GM06990 (cell line): ENCODE data around the gene CDH4.
A peak's percentile ranks its signal among the peaks of the same experiment; 100 is the strongest.
"Not testable (repeated sequence)": the region's sequence is repeated elsewhere in the genome, so short reads cannot be mapped to it uniquely, and the experiment has no call there.

Experiments
- DNase-seq: peaks from one replicate; pipeline ENCODE4 v3.0.0-alpha.2; 2011; ENCODE audit not compliant: insufficient read length; ENCODE audit errors: extremely low read depth
- H3K27me3 ChIP-seq: replicated peaks from 2 replicates; pipeline ENCODE4 v1.6.0; 2011; ENCODE audit warnings: low read length; ENCODE audit not compliant: control insufficient read depth, insufficient read depth
- H3K36me3 ChIP-seq: 2 replicates; pipeline ENCODE4 v1.5.1; 2011; ENCODE audit warnings: low read length; ENCODE audit not compliant: control insufficient read depth, insufficient read depth
- H3K4me3 ChIP-seq: replicated peaks from 2 replicates; pipeline ENCODE4 v1.5.1; 2011; ENCODE audit warnings: low read depth, mild to moderate bottlenecking, control low read depth, low read length
- TF ChIP-seq, protein P1 (sequence below): IDR thresholded peaks from 2 replicates; pipeline ENCODE4 v1.5.1; 2011; ENCODE audit warnings: low read length, control low read depth, mild to moderate bottlenecking, inconsistent platforms; ENCODE audit not compliant: insufficient read depth, poor library complexity, severe bottlenecking

Gene CDH4

GRCh38 chr20:61979090-61979489 lies 727.0 kb downstream of the CDH4 start:
- H3K36me3 ChIP-seq: peaks cover 12% of the 10 kb centered on the region
- no peaks in the 10 kb centered on the region for H3K27me3 ChIP-seq
- TF ChIP-seq, protein P1, sequence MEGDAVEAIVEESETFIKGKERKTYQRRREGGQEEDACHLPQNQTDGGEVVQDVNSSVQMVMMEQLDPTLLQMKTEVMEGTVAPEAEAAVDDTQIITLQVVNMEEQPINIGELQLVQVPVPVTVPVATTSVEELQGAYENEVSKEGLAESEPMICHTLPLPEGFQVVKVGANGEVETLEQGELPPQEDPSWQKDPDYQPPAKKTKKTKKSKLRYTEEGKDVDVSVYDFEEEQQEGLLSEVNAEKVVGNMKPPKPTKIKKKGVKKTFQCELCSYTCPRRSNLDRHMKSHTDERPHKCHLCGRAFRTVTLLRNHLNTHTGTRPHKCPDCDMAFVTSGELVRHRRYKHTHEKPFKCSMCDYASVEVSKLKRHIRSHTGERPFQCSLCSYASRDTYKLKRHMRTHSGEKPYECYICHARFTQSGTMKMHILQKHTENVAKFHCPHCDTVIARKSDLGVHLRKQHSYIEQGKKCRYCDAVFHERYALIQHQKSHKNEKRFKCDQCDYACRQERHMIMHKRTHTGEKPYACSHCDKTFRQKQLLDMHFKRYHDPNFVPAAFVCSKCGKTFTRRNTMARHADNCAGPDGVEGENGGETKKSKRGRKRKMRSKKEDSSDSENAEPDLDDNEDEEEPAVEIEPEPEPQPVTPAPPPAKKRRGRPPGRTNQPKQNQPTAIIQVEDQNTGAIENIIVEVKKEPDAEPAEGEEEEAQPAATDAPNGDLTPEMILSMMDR: no peak
- no peak overlapping the region for H3K4me3 ChIP-seq
- DNase-seq: no peak

DNA sequence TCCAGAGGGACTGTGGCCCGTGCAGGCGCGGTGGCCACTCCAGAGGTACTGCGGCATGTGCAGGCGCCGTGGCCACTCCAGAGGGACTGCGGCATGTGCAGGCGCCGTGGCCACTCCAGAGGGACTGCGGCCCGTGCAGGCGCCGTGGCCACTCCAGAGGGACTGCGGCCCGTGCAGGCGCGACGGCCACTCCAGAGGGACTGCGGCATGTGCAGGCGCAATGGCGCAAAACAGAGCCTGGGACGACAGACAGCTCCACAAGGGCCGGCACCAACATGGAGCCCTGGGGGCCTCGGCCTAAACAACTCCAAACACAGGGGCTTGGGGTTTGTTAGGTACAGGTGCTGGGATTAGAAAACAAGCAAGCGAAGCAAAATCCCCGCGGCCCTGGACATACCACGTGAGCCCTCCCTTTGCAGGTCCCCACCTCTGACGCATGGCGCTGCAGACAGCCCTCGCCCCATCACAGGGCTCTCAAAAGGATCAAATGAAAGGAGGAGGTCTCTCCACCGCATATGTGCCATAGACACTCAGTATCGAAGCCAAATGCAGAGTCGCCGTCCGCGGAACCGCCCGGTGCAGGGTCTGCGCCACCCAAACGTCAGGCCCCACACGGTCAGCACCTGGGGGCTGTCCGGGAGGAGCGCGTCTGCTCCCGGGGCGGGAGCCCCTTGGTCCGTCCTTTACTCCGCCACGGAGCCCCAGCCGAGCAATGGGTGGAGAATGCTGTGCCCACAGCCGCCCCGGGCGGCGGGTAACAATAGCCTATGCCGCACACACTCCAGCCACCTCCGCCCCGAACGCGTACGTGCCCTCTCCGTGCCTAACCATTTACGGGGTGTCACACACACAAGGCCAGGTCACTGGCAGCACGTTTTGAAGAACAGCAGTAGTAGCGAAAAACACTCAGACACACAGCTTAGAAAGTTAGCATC lies 727.9 kb downstream of the CDH4 start:
- H3K4me3 ChIP-seq: no peak overlapping the region
- no peaks in the 10 kb centered on the region for H3K27me3 ChIP-seq
- H3K36me3 ChIP-seq: peaks cover 9% of the 10 kb centered on the region
- TF ChIP-seq, protein P1: no peak
- no peak for DNase-seq

DNA sequence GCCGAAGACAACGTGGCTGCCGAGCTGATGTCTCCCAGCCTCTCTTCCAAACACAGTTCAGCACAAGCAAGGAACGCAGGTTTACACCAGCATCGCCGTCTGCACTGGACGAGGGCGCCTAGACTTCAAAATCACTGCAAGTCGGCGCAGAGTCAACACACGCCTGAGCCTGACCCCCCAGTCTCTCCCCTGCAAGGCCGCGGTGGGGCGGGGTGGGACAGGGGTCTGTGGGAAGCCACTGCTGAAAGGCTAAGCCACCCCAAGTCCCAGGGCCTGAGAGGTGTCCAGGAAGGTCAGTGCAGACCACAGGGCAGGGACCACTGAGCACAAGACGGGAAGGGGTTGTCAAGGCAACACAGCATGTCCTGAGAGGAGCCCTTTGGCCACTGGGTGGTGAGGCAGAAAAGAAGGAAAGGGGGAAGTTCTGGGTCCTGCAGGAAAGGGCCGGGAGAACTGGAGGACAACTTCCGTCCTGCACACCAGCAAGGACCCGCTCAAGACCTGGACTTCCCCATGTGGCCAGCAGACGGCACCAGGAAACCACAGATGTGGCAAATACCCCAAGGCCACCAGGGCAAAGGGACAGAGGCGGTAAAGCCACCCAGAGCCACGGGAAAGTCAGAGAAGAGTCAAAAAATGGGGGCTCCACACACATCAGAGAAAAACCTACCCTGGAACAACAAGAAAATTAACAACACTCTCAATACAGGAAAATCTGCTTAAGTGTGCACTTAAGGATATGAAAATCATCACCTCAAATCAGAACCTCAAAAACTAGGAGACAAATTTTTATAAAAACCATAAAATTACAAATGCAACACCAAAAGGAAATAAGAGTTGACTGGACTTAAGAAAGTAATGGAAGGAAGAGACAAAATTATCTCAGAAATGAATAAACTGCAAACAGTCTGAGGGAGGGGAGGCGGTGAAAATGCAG lies 728.9 kb downstream of the CDH4 start:
- no peak for DNase-seq
- TF ChIP-seq, protein P1: peak; percentile 75

GRCh38 chr20:61981691-61982090 lies 729.6 kb downstream of the CDH4 start:
- DNase-seq, H3K4me3 ChIP-seq, H3K27me3 ChIP-seq, H3K36me3 ChIP-seq: not testable (repeated sequence)

More for the DNA sequence above, 728.9 kb downstream of the CDH4 start:
- H3K27me3 ChIP-seq: no peaks in the 10 kb centered on the region
- H3K4me3 ChIP-seq: no peak overlapping the region
- H3K36me3 ChIP-seq: peaks cover 11% of the 10 kb centered on the region

DNA sequence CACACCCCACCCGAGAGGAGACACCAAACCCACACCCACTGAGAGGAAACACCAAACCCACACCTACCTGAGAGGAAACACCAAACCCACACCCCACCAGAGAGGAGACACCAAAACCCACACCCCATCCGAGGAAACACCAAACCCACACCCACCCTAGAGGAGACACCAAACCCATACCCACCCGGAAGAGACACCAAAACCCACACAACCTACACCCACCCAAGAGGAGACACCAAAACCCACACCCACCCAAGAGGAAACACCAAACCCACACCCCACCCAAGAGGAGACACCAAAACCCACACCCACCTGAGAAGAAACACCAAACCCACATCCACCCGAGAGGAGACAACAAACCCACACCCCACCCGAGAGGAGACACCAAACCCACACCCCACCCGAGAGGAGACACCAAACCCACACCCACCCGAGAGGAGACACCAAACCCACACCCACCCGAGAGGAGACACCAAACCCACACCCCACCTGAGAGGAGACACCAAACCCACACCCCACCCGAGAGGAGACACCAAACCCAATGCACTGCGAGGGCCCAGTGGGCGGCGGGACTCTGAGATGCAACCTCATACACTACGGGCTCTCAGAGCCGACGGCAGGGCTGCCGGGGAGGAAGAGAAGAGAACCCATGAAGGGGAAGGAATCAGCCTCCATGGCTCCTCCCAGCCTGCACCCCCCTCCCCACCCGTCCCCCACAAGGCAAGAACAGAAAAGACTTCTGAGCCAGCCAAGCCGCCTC lies 730.3 kb downstream of the CDH4 start:
- TF ChIP-seq, protein P1: no peak
- Histone ChIP-seq H3K36me3 (peaks cover 10% of the 10 kb centered on the region), H3K4me3 (no peak overlapping the region), H3K27me3 (no peaks in the 10 kb centered on the region)
- no peak for DNase-seq
